ENCODE results near the gene RELCH.

Gene RELCH

GRCh38 chr18:62183578-62184195 lies 3.4 kb upstream of the RELCH start:
- Histone ChIP-seq H3K79me2 (ENCODE audit: insufficient read depth, low read depth) (peaks cover 63% of the 10 kb centered on the region), H3K27ac (no peak overlapping the region), H2AFZ (ENCODE audit: low read depth) (no peak overlapping the region), H3K4me2 (0 out of 2 replicates have a peak overlapping the region, but pooled peaks have one; percentile 4), H3K9ac (no peak overlapping the region), H3K36me3 (ENCODE audit: insufficient read depth) (no peaks in the 10 kb centered on the region), H3K4me1 (ENCODE audit: low read depth, poor library complexity, severe bottlenecking) (peaks cover 28% of the 10 kb centered on the region), H3K27me3 (ENCODE audit: insufficient read depth, low read depth) (no peaks in the 10 kb centered on the region), H4K20me1 (ENCODE audit: insufficient read depth) (peaks cover 11% of the 10 kb centered on the region), H3K4me3 (IDR thresholded peaks at IDR 0.05; ENCODE audit: insufficient read depth, low read depth, low read length) (no peak overlapping the region)
- TF ChIP-seq, protein P1, sequence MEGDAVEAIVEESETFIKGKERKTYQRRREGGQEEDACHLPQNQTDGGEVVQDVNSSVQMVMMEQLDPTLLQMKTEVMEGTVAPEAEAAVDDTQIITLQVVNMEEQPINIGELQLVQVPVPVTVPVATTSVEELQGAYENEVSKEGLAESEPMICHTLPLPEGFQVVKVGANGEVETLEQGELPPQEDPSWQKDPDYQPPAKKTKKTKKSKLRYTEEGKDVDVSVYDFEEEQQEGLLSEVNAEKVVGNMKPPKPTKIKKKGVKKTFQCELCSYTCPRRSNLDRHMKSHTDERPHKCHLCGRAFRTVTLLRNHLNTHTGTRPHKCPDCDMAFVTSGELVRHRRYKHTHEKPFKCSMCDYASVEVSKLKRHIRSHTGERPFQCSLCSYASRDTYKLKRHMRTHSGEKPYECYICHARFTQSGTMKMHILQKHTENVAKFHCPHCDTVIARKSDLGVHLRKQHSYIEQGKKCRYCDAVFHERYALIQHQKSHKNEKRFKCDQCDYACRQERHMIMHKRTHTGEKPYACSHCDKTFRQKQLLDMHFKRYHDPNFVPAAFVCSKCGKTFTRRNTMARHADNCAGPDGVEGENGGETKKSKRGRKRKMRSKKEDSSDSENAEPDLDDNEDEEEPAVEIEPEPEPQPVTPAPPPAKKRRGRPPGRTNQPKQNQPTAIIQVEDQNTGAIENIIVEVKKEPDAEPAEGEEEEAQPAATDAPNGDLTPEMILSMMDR (conservative IDR thresholded peaks at IDR 0.05; ENCODE audit: low read depth, low read length) = peak; percentile 98

DNA sequence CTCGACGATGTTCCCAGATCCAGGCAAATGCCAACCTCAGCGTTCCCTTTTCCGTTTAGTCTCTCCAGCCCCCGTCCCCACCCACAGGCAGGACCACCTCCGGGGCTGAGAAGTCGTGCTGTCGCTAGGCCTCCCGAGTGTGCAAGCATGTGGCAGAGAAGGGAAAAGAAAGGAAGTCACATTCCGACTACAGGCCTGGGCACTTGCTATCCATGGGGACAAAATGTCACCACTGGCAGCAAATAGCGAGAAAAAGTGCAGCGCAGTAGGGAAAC lies 619 bp upstream of the RELCH start:
- no peaks in the 10 kb centered on the region for H3K27me3 ChIP-seq (ENCODE audit: insufficient read depth, low read depth)
- peak overlapping the region; percentile 66 for H3K4me2 ChIP-seq
- H3K36me3 ChIP-seq (ENCODE audit: insufficient read depth) = no peaks in the 10 kb centered on the region
- H3K79me2 ChIP-seq (ENCODE audit: insufficient read depth, low read depth) = peaks cover 75% of the 10 kb centered on the region
- H3K4me1 ChIP-seq (ENCODE audit: low read depth, poor library complexity, severe bottlenecking) = peaks cover 42% of the 10 kb centered on the region
- TF ChIP-seq, protein P1 (conservative IDR thresholded peaks at IDR 0.05; ENCODE audit: low read depth, low read length) = no peak
- peak overlapping the region; percentile 80 for H3K9ac ChIP-seq
- H3K4me3 ChIP-seq (IDR thresholded peaks at IDR 0.05; ENCODE audit: insufficient read depth, low read depth, low read length) = peak overlapping the region; percentile 4
- peaks cover 24% of the 10 kb centered on the region for H4K20me1 ChIP-seq (ENCODE audit: insufficient read depth)
- peak overlapping the region; percentile 80 for H2AFZ ChIP-seq (ENCODE audit: low read depth)
- H3K27ac ChIP-seq = peak overlapping the region; percentile 31; the same call in 1 of the 2 replicates

- peak overlapping the region; percentile 96 for H3K4me2 ChIP-seq
- peaks cover 42% of the 10 kb centered on the region for H3K4me1 ChIP-seq (ENCODE audit: low read depth, poor library complexity, severe bottlenecking)
- H3K79me2 ChIP-seq (ENCODE audit: insufficient read depth, low read depth) = peaks cover 81% of the 10 kb centered on the region
- H4K20me1 ChIP-seq (ENCODE audit: insufficient read depth) = peaks cover 24% of the 10 kb centered on the region
- no peaks in the 10 kb centered on the region for H3K27me3 ChIP-seq (ENCODE audit: insufficient read depth, low read depth)
- H3K27ac ChIP-seq = peak overlapping the region; percentile 60
- no peaks in the 10 kb centered on the region for H3K36me3 ChIP-seq (ENCODE audit: insufficient read depth)
- TF ChIP-seq, protein P1 (conservative IDR thresholded peaks at IDR 0.05; ENCODE audit: low read depth, low read length) = peak; percentile 8; the same call in 1 of the 2 replicates
- H2AFZ ChIP-seq (ENCODE audit: low read depth) = peak overlapping the region; percentile 85
- H3K4me3 ChIP-seq (IDR thresholded peaks at IDR 0.05; ENCODE audit: insufficient read depth, low read depth, low read length) = no peak overlapping the region
- H3K9ac ChIP-seq = peak overlapping the region; percentile 80
These were observed 772 bp downstream of the RELCH start for GRCh38 chr18:62187543-62188510.

GRCh38 chr18:62189208-62189607 lies 2.2 kb downstream of the RELCH start:
- H3K36me3 ChIP-seq (ENCODE audit: insufficient read depth) = no peaks in the 10 kb centered on the region
- peaks cover 90% of the 10 kb centered on the region for H3K79me2 ChIP-seq (ENCODE audit: insufficient read depth, low read depth)
- H2AFZ ChIP-seq (ENCODE audit: low read depth) = no peak overlapping the region
- peak overlapping the region; percentile 80; the same call in 1 of the 2 replicates for H3K9ac ChIP-seq
- H3K4me2 ChIP-seq = peak overlapping the region; percentile 96
- no peaks in the 10 kb centered on the region for H3K27me3 ChIP-seq (ENCODE audit: insufficient read depth, low read depth)
- peaks cover 18% of the 10 kb centered on the region for H4K20me1 ChIP-seq (ENCODE audit: insufficient read depth)
- no peak overlapping the region for H3K27ac ChIP-seq
- TF ChIP-seq, protein P1 (conservative IDR thresholded peaks at IDR 0.05; ENCODE audit: low read depth, low read length) = no peak
- peaks cover 34% of the 10 kb centered on the region for H3K4me1 ChIP-seq (ENCODE audit: low read depth, poor library complexity, severe bottlenecking)
- no peak overlapping the region for H3K4me3 ChIP-seq (IDR thresholded peaks at IDR 0.05; ENCODE audit: insufficient read depth, low read depth, low read length)

Data from KMS-11 (cell line).